Uterus (tissue), 2 donors: ENCODE measurements around the gene BROX.

Experiments
- CTCF ChIP-seq, 4 experiments: fragments of 200-600 bp in 2 of 4; fragments of 450-650 bp in 2 of 4; sonication (generic) in 2 of 4; IDR thresholded peaks; one replicate each; pipeline ENCODE4 v1.5.1; 2016 to 2019; ENCODE audit warnings: antibody characterized with exemption in 4 of 4, mild to moderate bottlenecking in 2 of 4, moderate library complexity in 1 of 4
- POLR2A ChIP-seq, 2 donors: fragments of 450-650 bp; IDR thresholded peaks; one replicate each; pipeline ENCODE4 v1.6.1; 2016; ENCODE audit warnings: antibody characterized with exemption in 2 of 2, mild to moderate bottlenecking in 1 of 2, moderate library complexity in 1 of 2

DNA sequence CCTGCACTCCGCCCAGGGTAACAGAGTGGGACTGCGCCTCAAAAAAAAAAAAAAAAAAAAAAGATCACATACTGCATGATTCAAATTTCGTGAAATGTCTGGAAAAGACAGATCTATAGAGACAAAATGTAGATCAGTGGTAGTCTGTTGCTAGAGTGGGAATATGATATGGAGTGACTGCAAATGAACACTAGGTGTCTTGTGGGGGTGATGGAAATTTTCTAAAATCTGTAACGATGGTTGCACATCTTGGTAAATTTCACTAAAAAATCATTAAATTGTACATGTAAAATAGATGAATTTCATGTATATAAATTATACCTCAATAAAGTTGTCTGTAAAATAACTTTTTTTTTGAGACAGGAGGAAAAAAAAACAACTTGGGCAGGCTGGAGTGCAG is 5.5 kb upstream of the BROX start:
- TF ChIP-seq CTCF (IDR thresholded peaks at IDR 0.05): no peak
- no peak for TF ChIP-seq POLR2A (IDR thresholded peaks at IDR 0.05)
